ENCODE measurements around the gene CPNE5. TPM values are rescaled to one million over a fixed set of nuclear protein-coding genes. Genes with fewer than 3 reads are reported as not detected.

Gene CPNE5
- total RNA-seq, 1 experiment from 2014 or later: not detected

GRCh38 chr6:36836111-36837021 lies 2.9 kb downstream of the CPNE5 start:
- no peak for TF ChIP-seq EZH2 (IDR thresholded peaks at IDR 0.05; ENCODE audit: low read length, unreplicated experiment)
- TF ChIP-seq, protein P1, sequence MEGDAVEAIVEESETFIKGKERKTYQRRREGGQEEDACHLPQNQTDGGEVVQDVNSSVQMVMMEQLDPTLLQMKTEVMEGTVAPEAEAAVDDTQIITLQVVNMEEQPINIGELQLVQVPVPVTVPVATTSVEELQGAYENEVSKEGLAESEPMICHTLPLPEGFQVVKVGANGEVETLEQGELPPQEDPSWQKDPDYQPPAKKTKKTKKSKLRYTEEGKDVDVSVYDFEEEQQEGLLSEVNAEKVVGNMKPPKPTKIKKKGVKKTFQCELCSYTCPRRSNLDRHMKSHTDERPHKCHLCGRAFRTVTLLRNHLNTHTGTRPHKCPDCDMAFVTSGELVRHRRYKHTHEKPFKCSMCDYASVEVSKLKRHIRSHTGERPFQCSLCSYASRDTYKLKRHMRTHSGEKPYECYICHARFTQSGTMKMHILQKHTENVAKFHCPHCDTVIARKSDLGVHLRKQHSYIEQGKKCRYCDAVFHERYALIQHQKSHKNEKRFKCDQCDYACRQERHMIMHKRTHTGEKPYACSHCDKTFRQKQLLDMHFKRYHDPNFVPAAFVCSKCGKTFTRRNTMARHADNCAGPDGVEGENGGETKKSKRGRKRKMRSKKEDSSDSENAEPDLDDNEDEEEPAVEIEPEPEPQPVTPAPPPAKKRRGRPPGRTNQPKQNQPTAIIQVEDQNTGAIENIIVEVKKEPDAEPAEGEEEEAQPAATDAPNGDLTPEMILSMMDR (conservative IDR thresholded peaks at IDR 0.05; ENCODE audit: low read depth, low read length): no peak; the same call in 1 of the 2 replicates
- no peak for TF ChIP-seq EZH2phosphoT487 (IDR thresholded peaks at IDR 0.05; ENCODE audit: borderline replicate concordance, low read length)
- H3K9me2 ChIP-seq (replicated peaks; ENCODE audit: low read length): no peaks in the 10 kb centered on the region
- CTCF ChIA-PET: no interaction called here
- POLR2A ChIA-PET (ENCODE audit: unreplicated experiment): no interaction called here
- H3K27ac ChIP-seq (ENCODE audit: low read length): no peak overlapping the region
- no peak overlapping the region for H3K4me3 ChIP-seq (ENCODE audit: low read length)
- H3F3A ChIP-seq (ENCODE audit: low read length, unreplicated experiment): no peaks in the 10 kb centered on the region
- no peaks in the 10 kb centered on the region for H4K20me1 ChIP-seq (ENCODE audit: low read length)
- H3K79me2 ChIP-seq (ENCODE audit: low read length): no peaks in the 10 kb centered on the region
- DNase-seq (no peak), ATAC-seq (no peak)
- H3K9ac ChIP-seq (ENCODE audit: low read length): no peak overlapping the region
- H2AFZ ChIP-seq (ENCODE audit: low read length): no peak overlapping the region
- BruUV-seq (replicated peaks): no TSS peak
- peaks cover 5% of the 10 kb centered on the region; the same call in 1 of the 2 replicates for H3K4me1 ChIP-seq (ENCODE audit: insufficient read depth, low read length)
- H3K36me3 ChIP-seq (ENCODE audit: low read depth, low read length): no peaks in the 10 kb centered on the region
- H3K9me3 ChIP-seq (ENCODE audit: low read length): no peaks in the 10 kb centered on the region
- peaks cover 21% of the 10 kb centered on the region for H3K27me3 ChIP-seq (ENCODE audit: low read length)
- intact Hi-C loops (cut with micrococcal nuclease): no loop called here
- H3K4me2 ChIP-seq (ENCODE audit: low read length): no peak overlapping the region

- CTCF ChIA-PET: no interaction called here
- no peak overlapping the region for H2AFZ ChIP-seq (ENCODE audit: low read length)
- DNase-seq: no peak
Measured at GRCh38 chr6:36834576-36835341, 4.5 kb downstream of the CPNE5 start.

More at GRCh38 chr6:36834576-36835341, 4.5 kb downstream of the CPNE5 start:
- H3F3A ChIP-seq (ENCODE audit: low read length, unreplicated experiment): no peaks in the 10 kb centered on the region
- H3K36me3 ChIP-seq (ENCODE audit: low read depth, low read length): no peaks in the 10 kb centered on the region
- H3K4me3 ChIP-seq (ENCODE audit: low read length): no peak overlapping the region
- H4K20me1 ChIP-seq (ENCODE audit: low read length): no peaks in the 10 kb centered on the region
- BruUV-seq (replicated peaks): no TSS peak
- H3K9me3 ChIP-seq (ENCODE audit: low read length): no peaks in the 10 kb centered on the region
- no peaks in the 10 kb centered on the region for H3K79me2 ChIP-seq (ENCODE audit: low read length)
- intact Hi-C loops (cut with micrococcal nuclease): no loop called here
- H3K27me3 ChIP-seq (ENCODE audit: low read length): peaks cover 10% of the 10 kb centered on the region
- no peak overlapping the region for H3K4me2 ChIP-seq (ENCODE audit: low read length)
- no peak overlapping the region for H3K9ac ChIP-seq (ENCODE audit: low read length)
- H3K27ac ChIP-seq (ENCODE audit: low read length): no peak overlapping the region
- TF ChIP-seq EZH2phosphoT487 (IDR thresholded peaks at IDR 0.05; ENCODE audit: borderline replicate concordance, low read length): no peak
- TF ChIP-seq, protein P1 (conservative IDR thresholded peaks at IDR 0.05; ENCODE audit: low read depth, low read length): no peak
- no peak for TF ChIP-seq EZH2 (IDR thresholded peaks at IDR 0.05; ENCODE audit: low read length, unreplicated experiment)
- ATAC-seq: no peak
- POLR2A ChIA-PET (ENCODE audit: unreplicated experiment): no interaction called here
- no peaks in the 10 kb centered on the region for H3K4me1 ChIP-seq (ENCODE audit: insufficient read depth, low read length)
- H3K9me2 ChIP-seq (replicated peaks; ENCODE audit: low read length): no peaks in the 10 kb centered on the region
